Testis (tissue), 3 donors: ENCODE measurements around the gene GRIK2. TPM values are rescaled to one million over a fixed set of nuclear protein-coding genes. Genes with fewer than 3 reads are reported as not detected.
"Not testable (repeated sequence)": the region's sequence is repeated elsewhere in the genome, so short reads cannot be mapped to it uniquely, and the experiment has no call there.

Experiments
- DNase-seq: peaks from one replicate; pipeline ENCODE4 v3.0.0-alpha.2; 2019
- H3K27ac ChIP-seq, 2 donors: fragments of 200-600 bp; sonication (generic); one replicate each; pipeline ENCODE4 v1.5.1; 2019
- H3K27me3 ChIP-seq: fragments of 200-600 bp; sonication (generic); one replicate; pipeline ENCODE4 v1.5.1; 2019
- H3K36me3 ChIP-seq: fragments of 200-600 bp; sonication (generic); one replicate; pipeline ENCODE4 v1.5.1; 2017; ENCODE audit warnings: low read depth; ENCODE audit errors: missing control alignments
- H3K4me1 ChIP-seq: fragments of 200-600 bp; sonication (generic); one replicate; pipeline ENCODE4 v1.5.1; 2019
- H3K4me3 ChIP-seq, 2 donors: fragments of 200-600 bp; sonication (generic); one replicate each; pipeline ENCODE4 v1.5.1; 2017 to 2019
- H3K9me3 ChIP-seq: fragments of 200-600 bp; sonication (generic); one replicate; pipeline ENCODE4 v1.5.1; 2017
- CTCF ChIP-seq, 3 experiments: fragments of 450-650 bp in 2 of 3; fragments of 200-600 bp in 1 of 3; sonication (generic) in 1 of 3; IDR thresholded peaks; one replicate each; pipeline ENCODE4 v1.5.1; 2016 to 2019; ENCODE audit warnings: antibody characterized with exemption in 3 of 3, mild to moderate bottlenecking in 2 of 3, moderate library complexity in 1 of 3
- POLR2A ChIP-seq: fragments of 450-650 bp; IDR thresholded peaks from one replicate; pipeline ENCODE4 v1.6.1; 2017; ENCODE audit warnings: antibody characterized with exemption, mild to moderate bottlenecking, moderate library complexity
- WGBS, 2 donors: methylation state at CpG; one replicate each; pipeline ENCODE4 v1.1.5; 2018; 5-methylcytosine and 5-hydroxymethylcytosine counted together
- intact Hi-C: fragments of 100-400 bp; cut with DNase I; formaldehyde crosslinking; loops from one replicate; pipeline ENCODE4 v1.15.1; 2023; ENCODE audit warnings: low total_unique reads
- polyA plus RNA-seq: library from polyadenylated mRNA; stranded (reverse); fragments of 350-450 nt; fragmentation: Illumina TruSeq; extraction: RNeasy Lipid Tissue Mini Kit (QIAGEN cat#74804); gene quantifications from one replicate; pipeline ENCODE4 v1.2.3, GENCODE V29; 2014; ENCODE audit warnings: low read depth, low replicate concordance; ENCODE audit not compliant: insufficient read depth
- total RNA-seq, 2 donors: library from RNA; depleted of rRNA; stranded (reverse); fragments of >200 nt; gene quantifications; one replicate each; pipeline ENCODE4 v1.2.3, GENCODE V29; 2016

Gene GRIK2
- total and polyA plus RNA-seq, 3 donors from 2014 or later = 1.1 to 23.5 (median 12.4) TPM

- no peaks in the 10 kb centered on the region for H3K36me3 ChIP-seq
- no peak overlapping the region for H3K4me3 ChIP-seq
- no peak overlapping the region for H3K27ac ChIP-seq
- 35 to 47% methylated on average over 4 of the region's 4 CpGs for WGBS, 2 donors
- H3K9me3 ChIP-seq = no peaks in the 10 kb centered on the region
- H3K27me3 ChIP-seq = no peaks in the 10 kb centered on the region
- no peak for TF ChIP-seq CTCF (IDR thresholded peaks at IDR 0.05)
- TF ChIP-seq POLR2A = no peak
- no peaks in the 10 kb centered on the region for H3K4me1 ChIP-seq
- intact Hi-C loops = no loop called here
- no peak for DNase-seq
These were observed 41.2 kb upstream of the GRIK2 start for GRCh38 chr6:101352316-101352715.

- intact Hi-C loops = no loop called here
- H3K27ac ChIP-seq = no peak overlapping the region
- H3K27me3 ChIP-seq = no peaks in the 10 kb centered on the region
- no peak for DNase-seq
- H3K4me1 ChIP-seq = no peaks in the 10 kb centered on the region
- H3K9me3 ChIP-seq = no peaks in the 10 kb centered on the region
- TF ChIP-seq POLR2A = no peak
- TF ChIP-seq CTCF (IDR thresholded peaks at IDR 0.05) = no peak
- 69 to 71% methylated on average over 4 of the region's 4 CpGs for WGBS, 2 donors
- H3K4me3 ChIP-seq = no peak overlapping the region
- no peaks in the 10 kb centered on the region for H3K36me3 ChIP-seq
These were observed 28.3 kb upstream of the GRIK2 start for GRCh38 chr6:101365181-101365580.

- no peak overlapping the region for H3K27ac ChIP-seq
- no peaks in the 10 kb centered on the region for H3K4me1 ChIP-seq
- 86 to 88% methylated on average over 2 of the region's 2 CpGs for WGBS, 2 donors
- no peak overlapping the region for H3K4me3 ChIP-seq
- TF ChIP-seq CTCF (IDR thresholded peaks at IDR 0.05) (no peak), POLR2A (no peak)
- intact Hi-C loops = no loop called here
- H3K9me3 ChIP-seq = no peaks in the 10 kb centered on the region
- DNase-seq = no peak
- H3K36me3 ChIP-seq = no peaks in the 10 kb centered on the region
- no peaks in the 10 kb centered on the region for H3K27me3 ChIP-seq
These were observed 13.6 kb upstream of the GRIK2 start for GRCh38 chr6:101379926-101380325.

GRCh38 chr6:101380897-101381630, 12.4 kb upstream of the GRIK2 start:
- no peak for DNase-seq
- Histone ChIP-seq H3K27me3 (no peaks in the 10 kb centered on the region), H3K4me3 (no peak overlapping the region), H3K27ac (no peak overlapping the region), H3K36me3 (no peaks in the 10 kb centered on the region), H3K9me3 (no peaks in the 10 kb centered on the region), H3K4me1 (no peaks in the 10 kb centered on the region)
- intact Hi-C loops = no loop called here
- TF ChIP-seq CTCF (IDR thresholded peaks at IDR 0.05) (no peak), POLR2A (no peak)
- WGBS, 2 donors = 68 to 72% methylated on average over 2 of the region's 2 CpGs

- H3K4me3 ChIP-seq, intact Hi-C loops, H3K4me1 ChIP-seq, H3K9me3 ChIP-seq, H3K27me3 ChIP-seq, H3K36me3 ChIP-seq, H3K27ac ChIP-seq, DNase-seq: not testable (repeated sequence)
- WGBS, 2 donors = 87 to 97% methylated on average over 5 of the region's 5 CpGs
These were observed 9.8 kb upstream of the GRIK2 start for GRCh38 chr6:101383747-101384146.
